ENCODE measurements around the gene PRICKLE2. TPM values are rescaled to one million over a fixed set of nuclear protein-coding genes. Genes with fewer than 3 reads are reported as not detected.

Gene PRICKLE2
- total and polyA plus RNA-seq, 2 donors (not counting 3 experiments of a cell fraction or from before 2014, with no cell fraction given), result 3.0 to 7.1 TPM

- intact Hi-C loops (cut with micrococcal nuclease), result no loop called here
- FAIRE-seq, result no peak
Observed at GRCh38 chr3:64072126-64072525, 153.1 kb downstream of the PRICKLE2 start.

DNA sequence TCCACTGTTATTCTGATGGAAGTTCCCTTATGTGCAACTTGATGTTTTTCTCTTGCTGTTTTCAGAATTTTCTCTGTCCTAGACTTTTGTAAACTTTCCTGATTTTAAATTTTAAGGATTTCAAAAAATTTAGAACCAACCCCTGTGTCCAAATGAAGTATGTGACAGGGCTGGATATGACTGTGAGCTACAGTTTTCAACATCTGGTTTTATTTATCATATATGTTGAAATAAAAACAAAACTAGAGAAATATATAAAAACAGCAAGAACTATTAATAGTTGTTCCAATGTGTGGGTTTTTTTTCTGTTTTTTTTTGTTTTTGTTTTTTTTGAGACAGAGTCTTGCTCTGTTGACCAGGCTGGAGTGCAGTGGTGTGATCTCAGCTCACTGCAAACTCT, 154.6 kb downstream of the PRICKLE2 start:
- Histone ChIP-seq H3K4me1 (ENCODE audit: control insufficient read depth, extremely low read depth, insufficient read depth, low read length) (no peaks in the 10 kb centered on the region), H3K4me3 (replicated peaks in 1 of 3; ENCODE audit: insufficient read depth in 1 of 3, low read depth in 1 of 3, low read length in 3 of 3) (no peak overlapping the region), H3K36me3 (ENCODE audit: control insufficient read depth in 2 of 2, extremely low read depth in 1 of 2, insufficient read depth in 2 of 2, low read length in 2 of 2) (no peaks in the 10 kb centered on the region), H3K27ac (ENCODE audit: insufficient read depth, low read depth, low read length) (no peak overlapping the region), H3K27me3 (ENCODE audit: control insufficient read depth in 2 of 2, insufficient read depth in 2 of 2, low read length in 2 of 2) (peaks cover 0 to 4% of the 10 kb centered on the region in 2 experiments), H3K79me2 (ENCODE audit: control insufficient read depth, insufficient read depth, low read length) (no peaks in the 10 kb centered on the region), H3K9ac (replicated peaks; ENCODE audit: extremely low read depth, insufficient read depth, low read length) (no peak overlapping the region), H4K20me1 (replicated peaks; ENCODE audit: control insufficient read depth, extremely low read depth, insufficient read depth, low read length) (no peaks in the 10 kb centered on the region), H2AFZ (ENCODE audit: low read depth, low read length) (no peak overlapping the region), H3K9me1 (replicated peaks; ENCODE audit: control insufficient read depth, extremely low read depth, insufficient read depth, low read length) (no peaks in the 10 kb centered on the region), H3K9me3 (replicated peaks; ENCODE audit: control insufficient read depth, insufficient read depth, low read length) (no peaks in the 10 kb centered on the region), H3K4me2 (ENCODE audit: insufficient read depth, low read length) (no peak overlapping the region)
- TF ChIP-seq POLR2AphosphoS5 (IDR thresholded peaks at IDR 0.05; ENCODE audit: insufficient read depth, low read depth, low read length), result no peak
- TF ChIP-seq EZH2 (IDR thresholded peaks at IDR 0.05; ENCODE audit: borderline replicate concordance, low read depth, low read length, severe bottlenecking), result no peak
- no peak for TF ChIP-seq MYC (IDR thresholded peaks at IDR 0.05; ENCODE audit: low read depth, low read length)
- BruUV-seq (replicated peaks), result no TSS peak
- ChIA-PET POLR2A (no interaction called here), CTCF (interaction anchor here (1.0 kb wide), 1 partner anchor 196 kb away, joined by 4 read pairs; no protein-coding TSS in a partner anchor)
- intact Hi-C loops (cut with micrococcal nuclease), result no loop called here
- FAIRE-seq (no peak), DNase-seq (ENCODE audit: low read depth, low spot score) (no peak)
- dilution Hi-C loops (cut with MboI; ENCODE audit: extremely low pct_ligation_motif_present, low sequenced_read_pairs), result no loop called here

More at GRCh38 chr3:64072126-64072525, 153.1 kb downstream of the PRICKLE2 start:
- Histone ChIP-seq H3K27me3 (ENCODE audit: control insufficient read depth in 2 of 2, insufficient read depth in 2 of 2, low read length in 2 of 2) (peaks cover 3 to 7% of the 10 kb centered on the region in 2 experiments), H3K36me3 (ENCODE audit: control insufficient read depth in 2 of 2, extremely low read depth in 1 of 2, insufficient read depth in 2 of 2, low read length in 2 of 2) (no peaks in the 10 kb centered on the region), H3K9me1 (replicated peaks; ENCODE audit: control insufficient read depth, extremely low read depth, insufficient read depth, low read length) (no peaks in the 10 kb centered on the region), H3K4me1 (ENCODE audit: control insufficient read depth, extremely low read depth, insufficient read depth, low read length) (no peaks in the 10 kb centered on the region), H3K4me2 (ENCODE audit: insufficient read depth, low read length) (no peak overlapping the region), H3K9ac (replicated peaks; ENCODE audit: extremely low read depth, insufficient read depth, low read length) (no peak overlapping the region), H2AFZ (ENCODE audit: low read depth, low read length) (no peak overlapping the region), H3K27ac (ENCODE audit: insufficient read depth, low read depth, low read length) (no peak overlapping the region), H4K20me1 (replicated peaks; ENCODE audit: control insufficient read depth, extremely low read depth, insufficient read depth, low read length) (no peaks in the 10 kb centered on the region), H3K79me2 (ENCODE audit: control insufficient read depth, insufficient read depth, low read length) (no peaks in the 10 kb centered on the region), H3K9me3 (replicated peaks; ENCODE audit: control insufficient read depth, insufficient read depth, low read length) (no peaks in the 10 kb centered on the region), H3K4me3 (replicated peaks in 1 of 3; ENCODE audit: insufficient read depth in 1 of 3, low read depth in 1 of 3, low read length in 3 of 3) (no peak overlapping the region)
- no peak for DNase-seq (ENCODE audit: low read depth, low spot score)
- ChIA-PET CTCF (no interaction called here), POLR2A (no interaction called here)
- TF ChIP-seq, protein P1, sequence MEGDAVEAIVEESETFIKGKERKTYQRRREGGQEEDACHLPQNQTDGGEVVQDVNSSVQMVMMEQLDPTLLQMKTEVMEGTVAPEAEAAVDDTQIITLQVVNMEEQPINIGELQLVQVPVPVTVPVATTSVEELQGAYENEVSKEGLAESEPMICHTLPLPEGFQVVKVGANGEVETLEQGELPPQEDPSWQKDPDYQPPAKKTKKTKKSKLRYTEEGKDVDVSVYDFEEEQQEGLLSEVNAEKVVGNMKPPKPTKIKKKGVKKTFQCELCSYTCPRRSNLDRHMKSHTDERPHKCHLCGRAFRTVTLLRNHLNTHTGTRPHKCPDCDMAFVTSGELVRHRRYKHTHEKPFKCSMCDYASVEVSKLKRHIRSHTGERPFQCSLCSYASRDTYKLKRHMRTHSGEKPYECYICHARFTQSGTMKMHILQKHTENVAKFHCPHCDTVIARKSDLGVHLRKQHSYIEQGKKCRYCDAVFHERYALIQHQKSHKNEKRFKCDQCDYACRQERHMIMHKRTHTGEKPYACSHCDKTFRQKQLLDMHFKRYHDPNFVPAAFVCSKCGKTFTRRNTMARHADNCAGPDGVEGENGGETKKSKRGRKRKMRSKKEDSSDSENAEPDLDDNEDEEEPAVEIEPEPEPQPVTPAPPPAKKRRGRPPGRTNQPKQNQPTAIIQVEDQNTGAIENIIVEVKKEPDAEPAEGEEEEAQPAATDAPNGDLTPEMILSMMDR (IDR thresholded peaks at IDR 0.05; ENCODE audit: extremely low read depth in 1 of 2, insufficient read depth in 1 of 2, low read depth in 1 of 2, low read length in 2 of 2), result no peak
- TF ChIP-seq MYC (IDR thresholded peaks at IDR 0.05; ENCODE audit: low read depth, low read length) (no peak), JUN (IDR thresholded peaks at IDR 0.05; ENCODE audit: borderline replicate concordance, insufficient read depth, insufficient read length, low read depth) (no peak), POLR2A (IDR thresholded peaks at IDR 0.05; ENCODE audit: low read depth, low read length) (no peak), EZH2 (IDR thresholded peaks at IDR 0.05; ENCODE audit: borderline replicate concordance, low read depth, low read length, severe bottlenecking) (no peak)
- TF ChIP-seq, protein P2, sequence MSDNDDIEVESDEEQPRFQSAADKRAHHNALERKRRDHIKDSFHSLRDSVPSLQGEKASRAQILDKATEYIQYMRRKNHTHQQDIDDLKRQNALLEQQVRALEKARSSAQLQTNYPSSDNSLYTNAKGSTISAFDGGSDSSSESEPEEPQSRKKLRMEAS (IDR thresholded peaks at IDR 0.05; ENCODE audit: insufficient read depth, insufficient read length), result no peak
- no TSS peak for BruUV-seq (replicated peaks)
- dilution Hi-C loops (cut with MboI; ENCODE audit: extremely low pct_ligation_motif_present, low sequenced_read_pairs), result no loop called here
